ENCODE data around the gene PTPRM.

PTPRM gene

DNA sequence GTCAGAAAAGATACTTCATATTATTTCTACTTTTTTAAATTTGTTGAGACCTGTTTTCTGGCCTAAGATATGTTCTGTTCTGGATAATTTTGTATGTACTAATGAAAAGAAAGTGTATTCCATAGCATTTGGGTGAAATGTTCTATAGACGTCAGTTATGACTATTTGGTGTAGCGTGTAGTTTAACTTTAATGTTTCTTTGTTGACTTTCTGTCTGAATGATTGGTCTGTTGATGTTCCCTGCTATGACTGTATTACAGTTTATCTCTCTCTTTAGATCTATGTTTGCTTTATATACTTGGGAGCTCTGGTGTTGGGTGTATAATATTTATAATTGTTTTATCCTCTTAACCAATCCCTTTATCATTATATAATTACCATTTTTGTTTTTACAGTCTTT lies 352.4 kb downstream of the PTPRM start:
- Mint-ChIP-seq H3K27ac (no peak overlapping the region), H3K9me3 (peaks cover 40% of the 10 kb centered on the region), H3K4me1 (peaks cover 7% of the 10 kb centered on the region), H3K4me3 (no peak overlapping the region), H3K27me3 (ENCODE audit: low read depth, poor library complexity) (peaks cover 11% of the 10 kb centered on the region), H3K36me3 (ENCODE audit: low read depth) (peaks cover 24% of the 10 kb centered on the region)
- TF ChIP-seq, protein P1, sequence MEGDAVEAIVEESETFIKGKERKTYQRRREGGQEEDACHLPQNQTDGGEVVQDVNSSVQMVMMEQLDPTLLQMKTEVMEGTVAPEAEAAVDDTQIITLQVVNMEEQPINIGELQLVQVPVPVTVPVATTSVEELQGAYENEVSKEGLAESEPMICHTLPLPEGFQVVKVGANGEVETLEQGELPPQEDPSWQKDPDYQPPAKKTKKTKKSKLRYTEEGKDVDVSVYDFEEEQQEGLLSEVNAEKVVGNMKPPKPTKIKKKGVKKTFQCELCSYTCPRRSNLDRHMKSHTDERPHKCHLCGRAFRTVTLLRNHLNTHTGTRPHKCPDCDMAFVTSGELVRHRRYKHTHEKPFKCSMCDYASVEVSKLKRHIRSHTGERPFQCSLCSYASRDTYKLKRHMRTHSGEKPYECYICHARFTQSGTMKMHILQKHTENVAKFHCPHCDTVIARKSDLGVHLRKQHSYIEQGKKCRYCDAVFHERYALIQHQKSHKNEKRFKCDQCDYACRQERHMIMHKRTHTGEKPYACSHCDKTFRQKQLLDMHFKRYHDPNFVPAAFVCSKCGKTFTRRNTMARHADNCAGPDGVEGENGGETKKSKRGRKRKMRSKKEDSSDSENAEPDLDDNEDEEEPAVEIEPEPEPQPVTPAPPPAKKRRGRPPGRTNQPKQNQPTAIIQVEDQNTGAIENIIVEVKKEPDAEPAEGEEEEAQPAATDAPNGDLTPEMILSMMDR (IDR thresholded peaks at IDR 0.05), result no peak
- no peak for DNase-seq

DNA sequence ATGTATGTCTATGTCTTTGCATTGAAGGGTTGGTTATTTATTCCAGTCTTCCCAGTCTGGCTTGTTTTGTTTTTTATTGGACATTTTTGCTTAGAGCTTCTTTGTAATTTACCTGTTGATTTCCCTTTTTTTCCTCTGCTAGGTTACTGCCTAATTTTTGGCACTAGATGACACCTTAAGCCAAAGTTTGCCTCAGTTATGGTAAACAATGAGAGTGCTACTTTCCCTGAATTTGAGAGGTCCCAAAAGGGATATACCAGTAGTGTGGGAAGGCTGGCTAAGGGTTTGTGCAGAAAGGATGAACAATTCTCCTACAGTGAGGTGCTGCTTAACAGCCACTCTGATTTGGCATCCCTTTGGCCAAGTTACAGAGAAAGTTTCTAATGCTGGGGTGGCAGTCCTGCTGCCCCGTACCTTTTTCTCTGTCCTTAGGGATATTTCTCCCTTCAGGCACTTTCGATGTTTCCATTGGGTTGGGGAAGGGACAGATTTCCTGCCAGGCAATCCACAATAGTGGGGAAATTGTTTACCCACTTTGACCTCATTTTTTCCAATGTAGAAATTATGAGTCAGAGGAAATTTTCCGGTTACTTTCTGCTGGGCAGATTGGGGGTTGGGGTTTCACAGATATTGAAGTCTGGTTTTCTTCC lies 354.9 kb downstream of the PTPRM start:
- TF ChIP-seq, protein P1 (IDR thresholded peaks at IDR 0.05), result no peak
- DNase-seq, result no peak
- Mint-ChIP-seq H3K4me3 (no peak overlapping the region), H3K27me3 (ENCODE audit: low read depth, poor library complexity) (peaks cover 11% of the 10 kb centered on the region), H3K9me3 (peaks cover 40% of the 10 kb centered on the region), H3K36me3 (ENCODE audit: low read depth) (peaks cover 24% of the 10 kb centered on the region), H3K4me1 (peaks cover 18% of the 10 kb centered on the region), H3K27ac (no peak overlapping the region)

DNA sequence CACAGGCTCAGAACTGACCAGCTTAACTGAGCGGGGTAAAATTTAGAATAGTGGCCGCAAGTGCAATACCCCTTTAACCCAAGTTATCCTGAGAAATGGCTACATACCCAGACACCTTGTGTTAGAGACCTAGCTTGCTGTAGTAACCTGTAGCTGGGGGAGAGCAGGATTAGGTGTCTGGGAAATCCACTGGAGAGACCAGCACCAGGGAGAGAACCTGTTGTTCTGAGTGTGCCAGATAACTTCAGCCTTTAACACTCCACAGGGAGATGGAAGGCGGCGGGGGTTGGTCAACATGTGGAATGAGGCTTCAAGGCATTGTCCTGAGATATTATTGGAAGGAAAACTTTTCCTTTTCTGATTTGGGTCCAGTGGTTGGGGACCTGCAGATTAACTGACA lies 356.0 kb downstream of the PTPRM start:
- Mint-ChIP-seq H3K36me3 (ENCODE audit: low read depth) (peaks cover 24% of the 10 kb centered on the region), H3K27me3 (ENCODE audit: low read depth, poor library complexity) (peaks cover 11% of the 10 kb centered on the region), H3K4me1 (peaks cover 25% of the 10 kb centered on the region), H3K9me3 (peaks cover 36% of the 10 kb centered on the region), H3K27ac (no peak overlapping the region), H3K4me3 (no peak overlapping the region)
- no peak for DNase-seq
- TF ChIP-seq, protein P1 (IDR thresholded peaks at IDR 0.05), result no peak

DNA sequence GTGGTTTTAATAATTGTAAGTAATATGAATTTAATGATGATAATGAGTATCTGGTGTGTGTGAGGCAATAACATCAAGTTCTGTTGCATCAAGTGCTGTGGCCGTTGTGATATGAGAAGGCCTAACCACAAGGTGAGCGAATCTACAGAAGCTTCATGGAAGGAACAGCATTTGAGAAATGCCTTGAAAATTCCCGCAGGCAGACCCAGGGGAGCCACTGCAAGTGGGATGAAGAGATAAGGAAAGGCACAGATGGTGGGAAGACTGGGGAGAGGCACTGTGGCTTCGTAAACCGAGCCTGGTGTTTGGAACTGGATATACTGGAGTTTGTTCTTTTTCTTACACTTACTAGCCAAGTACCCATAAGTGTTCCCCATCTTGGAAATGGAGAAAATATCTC lies 357.5 kb downstream of the PTPRM start:
- peaks cover 18% of the 10 kb centered on the region for H3K36me3 Mint-ChIP-seq (ENCODE audit: low read depth)
- peaks cover 11% of the 10 kb centered on the region for H3K27me3 Mint-ChIP-seq (ENCODE audit: low read depth, poor library complexity)
- no peak overlapping the region for H3K4me3 Mint-ChIP-seq
- DNase-seq, result no peak
- TF ChIP-seq, protein P1 (IDR thresholded peaks at IDR 0.05), result no peak
- peaks cover 25% of the 10 kb centered on the region for H3K9me3 Mint-ChIP-seq
- peaks cover 36% of the 10 kb centered on the region for H3K4me1 Mint-ChIP-seq
- H3K27ac Mint-ChIP-seq, result peak overlapping the region; percentile 65

DNA sequence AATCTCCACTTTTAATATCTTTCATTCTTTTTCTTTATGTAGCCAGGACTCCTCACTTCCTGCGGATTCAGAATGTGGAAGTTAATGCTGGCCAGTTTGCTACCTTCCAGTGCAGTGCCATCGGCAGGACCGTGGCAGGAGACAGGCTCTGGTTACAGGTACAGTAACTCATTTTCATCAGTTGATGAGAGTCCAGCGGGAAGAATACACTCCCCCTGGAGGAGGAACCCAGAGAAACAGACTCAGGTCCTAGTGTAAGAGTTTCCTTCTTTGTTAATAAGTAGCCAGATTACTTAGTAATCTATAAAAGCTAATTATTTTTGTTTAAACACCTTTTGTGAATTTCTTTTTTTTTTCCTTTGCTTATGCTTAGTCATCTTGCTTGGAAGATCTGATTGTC lies 359.4 kb downstream of the PTPRM start:
- Mint-ChIP-seq H3K4me1 (peaks cover 38% of the 10 kb centered on the region), H3K4me3 (no peak overlapping the region), H3K36me3 (ENCODE audit: low read depth) (peaks cover 5% of the 10 kb centered on the region)

More for the DNA sequence above, 359.4 kb downstream of the PTPRM start:
- TF ChIP-seq, protein P1 (IDR thresholded peaks at IDR 0.05), result peak; percentile 20
- peak; percentile 11 for DNase-seq
- peaks cover 6% of the 10 kb centered on the region for H3K9me3 Mint-ChIP-seq
- H3K27me3 Mint-ChIP-seq (ENCODE audit: low read depth, poor library complexity), result peaks cover 5% of the 10 kb centered on the region
- H3K27ac Mint-ChIP-seq, result no peak overlapping the region
